Sigmoid colon (tissue), 7 donors: ENCODE results near the gene MAP3K7. TPM values are rescaled to one million over a fixed set of nuclear protein-coding genes. Genes with fewer than 3 reads are reported as not detected.
"Not testable (repeated sequence)": the region's sequence is repeated elsewhere in the genome, so short reads cannot be mapped to it uniquely, and the experiment has no call there.

Experiments
- DNase-seq: peaks from one replicate; pipeline ENCODE4 v3.0.0-alpha.2; 2019
- H3K27ac ChIP-seq, 4 donors: fragments of 200-600 bp; sonication (generic); one replicate each; pipeline ENCODE4 v1.5.1; 2016 to 2019; ENCODE audit warnings: mild to moderate bottlenecking in 1 of 4
- H3K27me3 ChIP-seq, 3 donors: fragments of 200-600 bp; sonication (generic); one replicate each; pipeline ENCODE4 v1.5.1; 2019; ENCODE audit warnings: mild to moderate bottlenecking in 1 of 3
- H3K36me3 ChIP-seq, 4 donors: fragments of 200-600 bp; sonication (generic); one replicate each; pipeline ENCODE4 v1.5.1; 2016 to 2019
- H3K4me1 ChIP-seq, 4 donors: fragments of 200-600 bp; sonication (generic); one replicate each; pipeline ENCODE4 v1.5.1; 2017 to 2019
- H3K4me3 ChIP-seq, 4 donors: fragments of 200-600 bp; sonication (generic); one replicate each; pipeline ENCODE4 v1.5.1; 2017 to 2019; ENCODE audit warnings: mild to moderate bottlenecking in 2 of 4, moderate library complexity in 1 of 4
- H3K9me3 ChIP-seq, 4 donors: fragments of 200-600 bp in 3 of 4; sonication (generic) in 3 of 4; one replicate each; pipeline versions ENCODE4 v1.5.1 to v1.6.1; 2013 to 2019
- EP300 ChIP-seq, 4 donors: sonication (generic); formaldehyde crosslinking; IDR thresholded peaks; one replicate each; pipeline ENCODE4 v1.6.1; 2017; ENCODE audit warnings: antibody characterized with exemption in 4 of 4
- POLR2A ChIP-seq, 2 donors: fragments of 450-650 bp; IDR thresholded peaks; one replicate each; pipeline ENCODE4 v1.6.1; 2016; ENCODE audit warnings: antibody characterized with exemption in 2 of 2, mild to moderate bottlenecking in 2 of 2, moderate library complexity in 2 of 2
- POLR2AphosphoS5 ChIP-seq, 4 donors: sonication (generic); formaldehyde crosslinking; IDR thresholded peaks; one replicate each; pipeline ENCODE4 v1.6.1; 2017; ENCODE audit warnings: antibody characterized with exemption in 4 of 4
- WGBS, 2 donors: extraction: QIAGEN DNeasy Blood & Tissue Kit; methylation state at CpG; one replicate each; pipeline ENCODE4 v1.1.7; 2013; 5-methylcytosine and 5-hydroxymethylcytosine counted together
- intact Hi-C: fragments of 100-400 bp; cut with DNase I; formaldehyde crosslinking; loops from one replicate; pipeline ENCODE4 v1.15.1; 2023
- polyA plus RNA-seq, 3 donors: library from polyadenylated mRNA; stranded (reverse); fragments of 200-250 nt; gene quantifications; one replicate each; pipeline ENCODE4 v1.2.3, GENCODE V29; 2013
- total RNA-seq, 4 donors: library from RNA; depleted of rRNA; stranded (reverse); fragments of >200 nt; gene quantifications; one replicate each; pipeline ENCODE4 v1.1.0, GENCODE V29; 2016
- TF ChIP-seq, protein P1 (sequence below), 4 experiments: fragments of 450-650 bp in 3 of 4; fragments of 200-600 bp in 1 of 4; IDR thresholded peaks; one replicate each; pipeline ENCODE4 v1.5.1; 2016 to 2019; ENCODE audit warnings: antibody characterized with exemption in 4 of 4, mild to moderate bottlenecking in 3 of 4, moderate library complexity in 2 of 4
- donor health status: healthy with polysubstance abuse.
- donor health status: Bipolar disorder and iron deficiency.
- donor health status: healthy.

MAP3K7 gene
- total and polyA plus RNA-seq, 7 donors, result 7.9 to 25.3 (median 21.2) TPM

- 59 to 72% methylated on average over 2 of the region's 2 CpGs for WGBS, 2 donors
- no peak overlapping the region for H3K4me3 ChIP-seq
These were observed 12.3 kb downstream of the MAP3K7 start for GRCh38 chr6:90574610-90575009.

GRCh38 chr6:90573624-90574023 is 13.2 kb downstream of the MAP3K7 start:
- WGBS, 2 donors, result 53 to 84% methylated on average over 1 of the region's 1 CpG
- Histone ChIP-seq H3K4me1 (no peaks in the 10 kb centered on the region), H3K36me3 (peaks cover 0 to 14% (median 0%) of the 10 kb centered on the region in 4 donors), H3K27me3 (no peaks in the 10 kb centered on the region), H3K9me3 (no peaks in the 10 kb centered on the region), H3K27ac (no peak overlapping the region), H3K4me3 (no peak overlapping the region)
- no peak for DNase-seq
- TF ChIP-seq, protein P1, sequence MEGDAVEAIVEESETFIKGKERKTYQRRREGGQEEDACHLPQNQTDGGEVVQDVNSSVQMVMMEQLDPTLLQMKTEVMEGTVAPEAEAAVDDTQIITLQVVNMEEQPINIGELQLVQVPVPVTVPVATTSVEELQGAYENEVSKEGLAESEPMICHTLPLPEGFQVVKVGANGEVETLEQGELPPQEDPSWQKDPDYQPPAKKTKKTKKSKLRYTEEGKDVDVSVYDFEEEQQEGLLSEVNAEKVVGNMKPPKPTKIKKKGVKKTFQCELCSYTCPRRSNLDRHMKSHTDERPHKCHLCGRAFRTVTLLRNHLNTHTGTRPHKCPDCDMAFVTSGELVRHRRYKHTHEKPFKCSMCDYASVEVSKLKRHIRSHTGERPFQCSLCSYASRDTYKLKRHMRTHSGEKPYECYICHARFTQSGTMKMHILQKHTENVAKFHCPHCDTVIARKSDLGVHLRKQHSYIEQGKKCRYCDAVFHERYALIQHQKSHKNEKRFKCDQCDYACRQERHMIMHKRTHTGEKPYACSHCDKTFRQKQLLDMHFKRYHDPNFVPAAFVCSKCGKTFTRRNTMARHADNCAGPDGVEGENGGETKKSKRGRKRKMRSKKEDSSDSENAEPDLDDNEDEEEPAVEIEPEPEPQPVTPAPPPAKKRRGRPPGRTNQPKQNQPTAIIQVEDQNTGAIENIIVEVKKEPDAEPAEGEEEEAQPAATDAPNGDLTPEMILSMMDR (IDR thresholded peaks at IDR 0.05), result no peak
- intact Hi-C loops, result no loop called here

More at GRCh38 chr6:90574610-90575009, 12.3 kb downstream of the MAP3K7 start:
- peaks cover 0 to 9% (median 0%) of the 10 kb centered on the region in 4 donors for H3K36me3 ChIP-seq
- H3K4me1 ChIP-seq, result no peaks in the 10 kb centered on the region
- no peak overlapping the region for H3K27ac ChIP-seq
- no peak for DNase-seq
- no peaks in the 10 kb centered on the region for H3K9me3 ChIP-seq
- H3K27me3 ChIP-seq, result no peaks in the 10 kb centered on the region
- no peak for TF ChIP-seq POLR2AphosphoS5 (IDR thresholded peaks at IDR 0.05)
- no peak for TF ChIP-seq EP300 (IDR thresholded peaks at IDR 0.05)
- intact Hi-C loops, result no loop called here

DNA sequence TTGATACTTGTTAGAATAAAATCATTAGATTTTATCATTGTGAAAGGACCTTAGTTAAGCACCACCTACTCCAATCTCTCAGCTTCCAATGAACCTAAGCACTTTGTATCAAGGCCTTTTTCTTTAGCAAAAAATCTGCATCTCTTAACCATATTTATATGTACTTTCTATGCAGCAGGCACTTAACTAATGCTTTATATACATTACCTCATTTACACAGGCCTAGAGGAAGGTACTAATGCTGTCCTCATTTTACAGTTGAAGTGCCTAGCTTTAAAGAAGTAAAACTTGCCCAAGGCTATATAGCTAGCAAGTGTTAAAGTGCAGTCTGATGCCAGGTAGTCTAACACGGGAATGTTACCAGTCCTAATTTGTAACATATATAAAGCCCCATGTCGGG is 14.0 kb downstream of the MAP3K7 start:
- peaks cover 0 to 18% (median 0%) of the 10 kb centered on the region in 4 donors for H3K36me3 ChIP-seq
- no peak overlapping the region for H3K4me3 ChIP-seq
- no peaks in the 10 kb centered on the region for H3K27me3 ChIP-seq
- WGBS, 2 donors, result 90% methylated on average over 2 of the region's 2 CpGs
- intact Hi-C loops, result no loop called here
- TF ChIP-seq, protein P1 (IDR thresholded peaks at IDR 0.05), result no peak
- TF ChIP-seq POLR2A (IDR thresholded peaks at IDR 0.05) (no peak), EP300 (IDR thresholded peaks at IDR 0.05) (no peak), POLR2AphosphoS5 (IDR thresholded peaks at IDR 0.05) (no peak)
- H3K9me3 ChIP-seq, result no peaks in the 10 kb centered on the region
- no peak for DNase-seq
- H3K4me1 ChIP-seq, result no peaks in the 10 kb centered on the region
- no peak overlapping the region for H3K27ac ChIP-seq

DNA sequence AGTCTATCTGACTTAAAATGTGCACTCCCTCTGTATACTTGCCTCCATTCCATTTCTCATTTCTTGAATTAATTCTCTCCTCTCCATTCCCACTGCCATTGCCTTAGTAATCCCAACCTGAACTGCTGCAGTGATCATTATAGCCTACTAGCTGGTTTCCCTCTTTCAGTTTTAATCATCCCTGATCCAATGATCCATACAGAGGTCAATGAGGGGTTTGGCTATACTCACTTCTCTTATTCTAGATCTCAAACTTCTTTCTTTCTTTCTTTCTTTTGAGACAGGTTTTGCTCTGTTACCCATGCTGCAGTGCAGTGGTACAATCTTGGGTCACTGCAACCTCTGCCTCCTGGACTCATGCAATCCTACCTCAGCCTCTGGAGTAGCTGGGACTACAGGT is 17.6 kb downstream of the MAP3K7 start:
- DNase-seq, result no peak
- TF ChIP-seq, protein P1 (IDR thresholded peaks at IDR 0.05), result no peak
- TF ChIP-seq POLR2A (IDR thresholded peaks at IDR 0.05) (no peak), POLR2AphosphoS5 (IDR thresholded peaks at IDR 0.05) (no peak), EP300 (IDR thresholded peaks at IDR 0.05) (no peak)
- H3K27me3 ChIP-seq, result no peaks in the 10 kb centered on the region
- intact Hi-C loops, result no loop called here
- no peak overlapping the region for H3K4me3 ChIP-seq
- H3K9me3 ChIP-seq, result no peaks in the 10 kb centered on the region
- peaks cover 0 to 14% (median 0%) of the 10 kb centered on the region in 4 donors for H3K36me3 ChIP-seq
- no peak overlapping the region for H3K27ac ChIP-seq
- H3K4me1 ChIP-seq, result no peaks in the 10 kb centered on the region

DNA sequence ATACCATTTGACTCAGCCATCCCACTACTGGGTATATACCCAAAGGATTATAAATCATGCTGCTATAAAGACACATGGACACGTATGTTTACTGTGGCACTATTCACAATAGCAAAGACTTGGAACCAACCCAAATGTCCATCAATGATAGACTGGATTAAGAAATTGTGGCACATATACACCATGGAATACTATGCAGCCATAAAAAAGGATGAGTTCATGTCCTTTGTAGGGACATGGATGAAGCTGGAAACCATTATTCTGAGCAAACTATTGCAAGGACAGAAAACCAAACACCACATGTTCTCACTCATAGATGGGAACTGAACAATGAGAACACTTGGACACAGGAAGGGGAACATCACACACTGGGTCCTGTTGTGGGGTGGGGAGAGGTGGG is 19.2 kb downstream of the MAP3K7 start:
- H3K4me3 ChIP-seq, H3K4me1 ChIP-seq, H3K27ac ChIP-seq, intact Hi-C loops, DNase-seq, H3K9me3 ChIP-seq, H3K27me3 ChIP-seq: not testable (repeated sequence)
- H3K36me3 ChIP-seq, result peaks cover 0 to 23% (median under 1%) of the 10 kb centered on the region in 4 donors
- WGBS, 2 donors, result 92% methylated on average over 1 of the region's 1 CpG

GRCh38 chr6:90562341-90562740 is 24.5 kb downstream of the MAP3K7 start:
- H3K4me1 ChIP-seq, H3K9me3 ChIP-seq, H3K4me3 ChIP-seq, intact Hi-C loops, H3K27me3 ChIP-seq, DNase-seq, H3K27ac ChIP-seq: not testable (repeated sequence)
- 85 to 86% methylated on average over 9 of the region's 9 CpGs for WGBS, 2 donors
- H3K36me3 ChIP-seq, result peaks cover 11 to 57% (median 17%) of the 10 kb centered on the region in 4 donors
